Vagina (tissue), 2 donors: Measurements from ENCODE around the gene SETBP1. TPM values are rescaled to one million over a fixed set of nuclear protein-coding genes. Genes with fewer than 3 reads are reported as not detected.

Source experiments
- DNase-seq, 2 donors: peaks; one replicate each; pipeline ENCODE4 v3.0.0-alpha.2; 2017; ENCODE audit errors: extremely low spot score in 2 of 2
- H3K27ac ChIP-seq: fragments of 200-600 bp; sonication (generic); one replicate; pipeline ENCODE4 v1.5.1; 2019
- H3K27me3 ChIP-seq: fragments of 200-600 bp; sonication (generic); one replicate; pipeline ENCODE4 v1.5.1; 2019
- H3K36me3 ChIP-seq, 2 donors: fragments of 200-600 bp; sonication (generic); one replicate each; pipeline ENCODE4 v1.5.1; 2017 to 2019
- H3K4me1 ChIP-seq: fragments of 200-600 bp; sonication (generic); one replicate; pipeline ENCODE4 v1.5.1; 2019
- H3K4me3 ChIP-seq, 2 donors: fragments of 200-600 bp; sonication (generic); 1 replicate in 1 of 2; 2 replicates in 1 of 2; pipeline ENCODE4 v1.5.1; 2016 to 2019
- H3K9me3 ChIP-seq: fragments of 200-600 bp; sonication (generic); one replicate; pipeline ENCODE4 v1.5.1; 2019
- POLR2A ChIP-seq, 2 donors: fragments of 450-650 bp; IDR thresholded peaks; one replicate each; pipeline ENCODE4 v1.6.1; 2017; ENCODE audit warnings: antibody characterized with exemption in 2 of 2, mild to moderate bottlenecking in 2 of 2, moderate library complexity in 2 of 2
- POLR2AphosphoS5 ChIP-seq, 2 donors: sonication (generic); formaldehyde crosslinking; IDR thresholded peaks; one replicate each; pipeline ENCODE4 v1.9.0; 2017; ENCODE audit warnings: antibody characterized with exemption in 2 of 2, mild to moderate bottlenecking in 2 of 2, low read depth in 1 of 2; ENCODE audit not compliant: insufficient read depth in 1 of 2
- intact Hi-C: fragments of 100-400 bp; cut with DNase I; formaldehyde crosslinking; loops from one replicate; pipeline ENCODE4 v1.15.1; 2023
- total RNA-seq: library from RNA; depleted of rRNA; stranded (reverse); fragments of >200 nt; gene quantifications from one replicate; pipeline ENCODE4 v1.2.3, GENCODE V29; 2016
- TF ChIP-seq, protein P1 (sequence below), 3 experiments: fragments of 450-650 bp in 2 of 3; fragments of 200-600 bp in 1 of 3; sonication (generic) in 1 of 3; IDR thresholded peaks; one replicate each; pipeline ENCODE4 v1.5.1; 2017 to 2019; ENCODE audit warnings: antibody characterized with exemption in 3 of 3, mild to moderate bottlenecking in 2 of 3, moderate library complexity in 2 of 3

The SETBP1 gene
- total RNA-seq, 1 donor from 2014 or later, result 38.1 TPM

- H3K27me3 ChIP-seq, result no peaks in the 10 kb centered on the region
- no peak for DNase-seq
- H3K4me3 ChIP-seq, result no peak overlapping the region
- intact Hi-C loops, result no loop called here
- H3K9me3 ChIP-seq, result no peaks in the 10 kb centered on the region
- peaks cover 40% of the 10 kb centered on the region for H3K4me1 ChIP-seq
- TF ChIP-seq POLR2A (IDR thresholded peaks at IDR 0.05) (no peak), POLR2AphosphoS5 (IDR thresholded peaks at IDR 0.05; ENCODE audit: insufficient read depth in 1 of 2, low read depth in 1 of 2) (no peak)
- TF ChIP-seq, protein P1, sequence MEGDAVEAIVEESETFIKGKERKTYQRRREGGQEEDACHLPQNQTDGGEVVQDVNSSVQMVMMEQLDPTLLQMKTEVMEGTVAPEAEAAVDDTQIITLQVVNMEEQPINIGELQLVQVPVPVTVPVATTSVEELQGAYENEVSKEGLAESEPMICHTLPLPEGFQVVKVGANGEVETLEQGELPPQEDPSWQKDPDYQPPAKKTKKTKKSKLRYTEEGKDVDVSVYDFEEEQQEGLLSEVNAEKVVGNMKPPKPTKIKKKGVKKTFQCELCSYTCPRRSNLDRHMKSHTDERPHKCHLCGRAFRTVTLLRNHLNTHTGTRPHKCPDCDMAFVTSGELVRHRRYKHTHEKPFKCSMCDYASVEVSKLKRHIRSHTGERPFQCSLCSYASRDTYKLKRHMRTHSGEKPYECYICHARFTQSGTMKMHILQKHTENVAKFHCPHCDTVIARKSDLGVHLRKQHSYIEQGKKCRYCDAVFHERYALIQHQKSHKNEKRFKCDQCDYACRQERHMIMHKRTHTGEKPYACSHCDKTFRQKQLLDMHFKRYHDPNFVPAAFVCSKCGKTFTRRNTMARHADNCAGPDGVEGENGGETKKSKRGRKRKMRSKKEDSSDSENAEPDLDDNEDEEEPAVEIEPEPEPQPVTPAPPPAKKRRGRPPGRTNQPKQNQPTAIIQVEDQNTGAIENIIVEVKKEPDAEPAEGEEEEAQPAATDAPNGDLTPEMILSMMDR (IDR thresholded peaks at IDR 0.05), result no peak
- no peaks in the 10 kb centered on the region for H3K36me3 ChIP-seq
- H3K27ac ChIP-seq, result peak overlapping the region; percentile 64
These were observed 20.5 kb downstream of the SETBP1 start for GRCh38 chr18:44701227-44701626.

DNA sequence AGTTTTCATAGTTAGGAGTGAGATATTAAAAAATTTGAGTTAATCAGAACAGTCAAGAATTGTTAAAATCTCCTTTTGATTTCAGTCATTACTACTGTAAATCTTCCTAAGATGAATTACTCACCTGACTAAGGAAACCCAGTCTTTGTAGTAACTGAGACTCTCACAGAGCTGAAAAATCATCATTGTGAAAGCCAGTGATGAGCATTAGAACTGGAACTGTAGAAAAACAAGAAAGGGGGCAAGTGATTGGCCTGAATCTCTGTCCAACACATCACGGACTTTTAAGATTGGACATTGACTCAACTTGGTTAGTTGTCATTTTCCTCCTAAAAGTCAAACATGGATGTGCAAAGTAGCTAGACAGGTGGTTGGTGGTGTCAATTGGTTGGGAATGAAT lies 21.9 kb downstream of the SETBP1 start:
- Histone ChIP-seq H3K4me1 (peaks cover 38% of the 10 kb centered on the region), H3K27me3 (no peaks in the 10 kb centered on the region), H3K4me3 (no peak overlapping the region), H3K27ac (no peak overlapping the region), H3K36me3 (no peaks in the 10 kb centered on the region), H3K9me3 (no peaks in the 10 kb centered on the region)
- no peak for TF ChIP-seq POLR2A (IDR thresholded peaks at IDR 0.05)
- DNase-seq, result no peak
- intact Hi-C loops, result no loop called here

- no peaks in the 10 kb centered on the region for H3K27me3 ChIP-seq
- no peak overlapping the region for H3K27ac ChIP-seq
- no peaks in the 10 kb centered on the region for H3K36me3 ChIP-seq
- H3K4me3 ChIP-seq, result no peak overlapping the region
- TF ChIP-seq, protein P1 (IDR thresholded peaks at IDR 0.05), result no peak
- TF ChIP-seq POLR2A (IDR thresholded peaks at IDR 0.05), result no peak
- no peak for TF ChIP-seq POLR2AphosphoS5 (IDR thresholded peaks at IDR 0.05; ENCODE audit: insufficient read depth in 1 of 2, low read depth in 1 of 2)
- no peak for DNase-seq
- H3K4me1 ChIP-seq, result peaks cover 41% of the 10 kb centered on the region
- intact Hi-C loops, result no loop called here
- no peaks in the 10 kb centered on the region for H3K9me3 ChIP-seq
These were observed 23.6 kb downstream of the SETBP1 start for GRCh38 chr18:44704135-44704789.

- H3K9me3 ChIP-seq, result no peaks in the 10 kb centered on the region
- peaks cover 46% of the 10 kb centered on the region for H3K4me1 ChIP-seq
- H3K27me3 ChIP-seq, result no peaks in the 10 kb centered on the region
- intact Hi-C loops, result no loop called here
- DNase-seq, result no peak
- no peak for TF ChIP-seq POLR2A (IDR thresholded peaks at IDR 0.05)
- no peak for TF ChIP-seq POLR2AphosphoS5 (IDR thresholded peaks at IDR 0.05; ENCODE audit: insufficient read depth in 1 of 2, low read depth in 1 of 2)
- TF ChIP-seq, protein P1 (IDR thresholded peaks at IDR 0.05), result no peak
- no peak overlapping the region for H3K4me3 ChIP-seq
- no peaks in the 10 kb centered on the region for H3K36me3 ChIP-seq
- H3K27ac ChIP-seq, result no peak overlapping the region
These were observed 24.5 kb downstream of the SETBP1 start for GRCh38 chr18:44705075-44705675.

DNA sequence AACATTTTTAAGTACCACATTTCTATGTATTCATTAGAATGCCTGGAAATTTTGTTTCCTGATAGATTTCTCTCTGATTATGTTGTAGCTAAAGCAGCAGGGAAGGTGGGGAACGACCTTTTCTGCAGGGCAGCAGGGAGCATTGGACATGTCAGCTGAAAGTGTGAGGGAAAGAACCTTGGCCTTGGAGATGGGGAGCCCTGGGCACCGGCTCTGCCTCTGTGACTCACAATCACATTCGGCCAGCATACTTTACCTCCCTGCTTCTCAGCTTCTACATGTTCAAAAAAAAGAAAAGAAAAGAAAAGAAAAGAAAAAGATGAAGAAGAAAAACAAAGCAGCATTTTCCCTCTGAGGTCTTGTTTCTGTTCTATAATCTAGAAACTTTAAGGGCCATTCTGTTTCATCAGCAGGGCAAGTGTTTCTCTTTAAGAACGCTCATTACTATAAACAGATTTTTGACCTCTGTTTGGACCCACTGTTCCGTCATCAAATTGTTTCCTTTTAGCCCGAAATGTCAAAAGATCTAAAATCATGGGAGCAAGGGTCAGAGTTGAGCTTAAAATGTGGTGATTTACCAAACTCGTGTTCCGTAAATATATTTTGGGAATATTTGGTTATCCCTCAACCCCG lies 27.9 kb downstream of the SETBP1 start:
- Histone ChIP-seq H3K4me3 (no peak overlapping the region), H3K27ac (peak overlapping the region; percentile 85), H3K4me1 (peaks cover 51% of the 10 kb centered on the region), H3K9me3 (no peaks in the 10 kb centered on the region), H3K27me3 (no peaks in the 10 kb centered on the region), H3K36me3 (no peaks in the 10 kb centered on the region)
- intact Hi-C loops, result no loop called here
- DNase-seq, result no peak
- TF ChIP-seq POLR2AphosphoS5 (IDR thresholded peaks at IDR 0.05; ENCODE audit: insufficient read depth in 1 of 2, low read depth in 1 of 2) (no peak), POLR2A (IDR thresholded peaks at IDR 0.05) (no peak)
- TF ChIP-seq, protein P1 (IDR thresholded peaks at IDR 0.05), result no peak
